CD4-positive, alpha-beta T cell treated with Interferon gamma for 1 hour (primary cell): Measurements from ENCODE around the gene HSBP1L1.

ENCODE experiments used
- DNase-seq: peaks from one replicate; pipeline ENCODE4 v3.0.0-alpha.2; 2020

The HSBP1L1 gene

GRCh38 chr18:79964330-79965118, at the start of gene HSBP1L1:
HSBP1L1 (plus strand) TSS chr18:79964643; CDS start chr18:79964736, 93 bp downstream.
- DNase-seq: peak; percentile 66

DNA sequence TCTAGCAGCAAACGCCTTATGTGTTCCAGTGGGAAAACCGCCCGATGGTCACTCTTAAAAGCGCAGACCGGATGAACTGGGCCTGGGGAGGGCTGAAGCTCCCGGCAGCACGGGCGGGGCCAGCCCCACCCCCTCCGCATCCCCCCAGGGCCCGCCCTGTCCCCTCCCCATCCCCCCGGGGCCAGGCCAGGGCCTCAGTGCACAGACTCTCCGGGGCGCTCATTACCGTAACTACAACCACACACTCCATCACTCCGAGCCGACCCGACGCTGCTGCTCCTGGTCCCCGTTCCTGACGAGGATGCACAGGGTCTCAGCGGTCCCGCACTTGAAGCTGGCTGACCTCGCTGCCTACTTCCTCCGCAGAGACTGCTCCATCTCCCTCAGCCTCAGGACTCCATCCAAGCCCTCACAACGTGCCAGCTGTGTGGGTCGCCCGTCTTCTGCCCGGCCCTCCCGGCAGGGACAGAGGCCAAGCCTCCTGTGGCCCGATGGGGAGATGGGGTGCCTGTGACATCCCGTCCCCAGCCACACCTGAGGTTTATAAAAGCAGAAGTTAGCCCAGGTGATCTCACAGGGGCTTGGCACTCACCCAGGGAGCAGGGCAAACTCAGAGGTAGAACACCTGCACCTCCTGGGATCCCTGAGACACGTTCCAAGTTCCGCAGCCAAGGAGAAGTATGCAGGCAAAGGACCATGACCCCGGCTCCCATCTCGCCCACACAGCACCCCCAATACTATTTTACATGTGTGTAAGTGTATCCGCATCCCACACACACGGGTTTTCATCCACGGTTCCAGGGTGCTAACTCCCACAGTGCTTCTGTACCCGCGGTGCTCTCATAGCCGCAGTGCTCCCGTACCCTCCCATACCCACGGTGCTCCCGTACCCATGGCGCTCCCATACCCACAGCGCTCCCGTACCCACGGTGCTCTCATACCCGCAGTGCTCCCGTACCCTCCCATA, 49.0 kb upstream of the HSBP1L1 start:
- no peak for DNase-seq

- no peak for DNase-seq
Measured at GRCh38 chr18:79916128-79916494, 48.3 kb upstream of the HSBP1L1 start.

GRCh38 chr18:79916546-79917168, 47.8 kb upstream of the HSBP1L1 start:
- no peak for DNase-seq

- DNase-seq: no peak
Measured at GRCh38 chr18:79917169-79917852, 47.1 kb upstream of the HSBP1L1 start.

- DNase-seq: no peak
Measured at GRCh38 chr18:79917853-79918614, 46.4 kb upstream of the HSBP1L1 start.

GRCh38 chr18:79918615-79919011, 45.8 kb upstream of the HSBP1L1 start:
- no peak for DNase-seq

GRCh38 chr18:79919089-79919488, 45.4 kb upstream of the HSBP1L1 start:
- no peak for DNase-seq

DNA sequence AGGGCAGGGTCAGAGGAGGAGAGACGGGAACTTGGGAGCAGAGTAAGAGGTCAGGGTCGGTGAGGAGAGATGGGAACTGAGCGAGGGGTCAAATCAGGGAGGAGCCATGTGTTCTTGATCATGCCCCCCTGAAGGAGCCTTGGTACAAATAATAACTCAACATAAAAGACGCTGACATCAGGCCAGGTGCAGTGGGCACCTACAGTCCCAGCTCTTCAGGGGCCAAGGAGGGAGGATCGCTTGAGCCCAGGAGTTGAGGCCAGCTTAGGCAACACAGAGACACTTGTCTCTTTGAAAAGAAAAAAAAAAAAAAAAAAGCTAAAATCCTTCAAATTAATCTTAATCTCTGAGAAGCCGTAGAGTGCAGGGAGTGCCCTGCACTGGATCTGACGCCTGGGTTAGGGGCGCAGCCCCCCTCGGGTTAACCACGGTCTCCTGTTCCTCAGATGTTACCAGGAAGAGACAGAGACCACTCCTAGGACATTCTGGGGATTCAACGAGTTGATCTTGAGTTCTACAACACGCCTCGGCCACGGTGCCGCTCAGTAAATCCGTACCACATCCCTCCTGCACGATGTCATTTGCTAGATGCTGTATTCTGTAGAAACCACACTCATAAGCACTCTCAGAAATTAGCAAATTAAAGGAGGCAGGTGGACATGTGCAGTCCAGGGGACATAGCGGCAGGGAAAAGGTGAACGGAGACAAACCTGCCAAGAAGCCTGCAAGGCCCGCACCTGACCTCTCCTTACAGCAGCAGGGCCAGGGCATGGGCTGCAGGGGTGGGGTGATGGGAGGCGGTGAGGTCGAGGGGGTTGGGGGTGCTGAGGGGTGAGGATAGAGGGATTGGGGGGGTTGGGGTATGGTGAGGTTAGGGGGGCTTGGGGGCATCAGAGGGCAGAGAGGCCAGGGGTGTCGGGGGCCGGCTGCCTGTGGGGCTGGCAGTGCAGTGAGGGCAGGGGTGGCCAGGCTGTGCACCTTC, 42.2 kb upstream of the HSBP1L1 start:
- no peak for DNase-seq

DNA sequence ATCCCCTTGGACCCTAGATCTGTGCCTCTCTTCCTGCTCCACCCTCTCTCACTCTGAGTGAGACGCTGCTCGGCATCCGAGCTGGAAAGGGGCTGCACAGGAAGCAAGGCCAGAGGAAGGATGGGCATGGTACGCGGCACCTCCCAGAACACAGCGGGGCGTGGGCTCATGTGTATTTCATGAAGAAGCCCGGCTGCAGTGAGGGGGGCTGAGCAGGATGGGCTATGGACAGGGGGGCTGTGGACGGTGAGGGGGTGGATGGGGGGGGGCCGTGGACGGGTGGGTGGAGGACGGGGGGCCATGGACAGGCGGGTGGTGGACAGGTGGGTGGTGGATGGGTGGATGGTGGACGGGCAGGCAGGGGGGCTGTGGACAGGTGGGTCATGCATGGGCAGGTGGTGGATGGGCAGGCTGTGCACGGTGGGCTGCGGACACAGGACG, 41.5 kb upstream of the HSBP1L1 start:
- DNase-seq: no peak

DNA sequence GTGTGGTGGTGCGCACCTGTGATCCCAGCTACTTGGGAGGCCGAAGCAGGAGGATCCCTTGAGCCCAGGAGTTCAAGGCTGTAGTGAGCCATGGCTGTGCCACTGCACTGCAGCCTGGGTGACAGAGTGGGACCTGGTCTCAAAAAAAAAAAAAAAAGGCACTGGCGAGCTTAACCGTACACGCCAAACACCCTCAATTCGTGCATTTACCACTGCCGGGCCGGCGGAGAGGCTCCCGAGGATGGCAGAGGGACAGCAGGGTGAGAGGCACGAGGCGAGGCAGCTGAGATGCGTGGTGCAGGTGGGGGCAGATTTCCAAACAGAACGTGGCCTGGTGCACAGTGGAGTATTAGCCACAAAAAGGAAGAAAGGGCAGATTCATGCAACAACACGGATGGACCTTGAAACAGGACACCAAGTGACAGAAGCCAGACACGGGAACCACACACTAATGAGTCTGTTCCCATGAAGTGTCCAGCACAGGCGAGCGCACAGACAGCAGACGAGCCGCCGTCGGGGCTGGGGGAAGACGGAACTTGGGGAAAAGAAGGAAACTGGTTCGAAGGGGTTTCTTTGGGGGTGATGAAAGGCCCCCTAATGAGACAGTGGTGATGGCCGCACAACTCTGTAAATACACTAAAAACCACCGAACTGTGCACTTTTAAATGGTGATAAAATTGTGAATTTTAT, 40.4 kb upstream of the HSBP1L1 start:
- DNase-seq: no peak

DNA sequence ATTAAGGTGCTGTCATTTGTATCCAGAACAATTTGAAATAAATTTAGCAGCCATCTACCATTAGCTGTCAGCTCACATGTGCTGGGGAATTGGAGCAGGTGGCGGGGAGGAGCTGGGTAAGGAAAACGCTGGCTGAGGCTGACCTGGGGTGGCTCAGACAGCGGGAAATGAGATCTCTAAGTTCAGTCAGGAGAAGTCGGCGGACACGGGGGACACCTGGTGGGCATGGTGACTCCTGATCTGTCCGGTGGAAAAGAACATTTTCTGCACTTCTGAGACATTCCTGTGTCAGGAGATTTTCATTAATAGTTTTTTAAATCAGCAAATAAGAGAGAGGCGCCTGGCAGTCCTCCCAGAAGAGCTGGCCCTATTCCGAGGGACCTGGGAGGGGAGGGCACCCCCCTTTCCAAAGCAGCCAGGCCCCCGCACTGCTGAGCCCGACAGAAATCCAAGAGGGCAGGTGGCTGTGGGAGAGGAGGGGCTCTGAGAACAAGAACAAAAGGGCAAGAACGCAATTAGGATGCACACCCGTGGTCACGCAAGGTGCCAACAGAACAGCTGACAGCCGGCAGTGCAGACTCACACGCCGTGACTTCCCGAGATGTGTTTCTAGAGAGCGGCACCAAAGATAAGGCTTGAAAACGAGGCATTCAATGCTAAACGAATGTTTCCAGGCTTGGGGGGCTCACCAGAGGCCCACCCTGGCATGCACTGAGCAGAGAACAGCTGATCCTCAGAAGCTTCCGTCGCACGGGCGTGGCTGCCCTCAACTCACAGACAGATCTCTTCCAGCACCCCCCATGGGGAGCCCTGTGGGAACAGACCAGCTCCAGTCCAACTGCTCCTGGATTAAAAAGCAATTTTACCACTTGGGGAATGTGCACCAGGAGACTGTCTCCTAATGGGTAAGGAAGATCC, 39.4 kb upstream of the HSBP1L1 start:
- DNase-seq: no peak

GRCh38 chr18:79926306-79926705, 38.1 kb upstream of the HSBP1L1 start:
- no peak for DNase-seq

GRCh38 chr18:79926715-79927606, 37.5 kb upstream of the HSBP1L1 start:
- DNase-seq: no peak

GRCh38 chr18:79927607-79928562, 36.6 kb upstream of the HSBP1L1 start:
- DNase-seq: no peak

DNA sequence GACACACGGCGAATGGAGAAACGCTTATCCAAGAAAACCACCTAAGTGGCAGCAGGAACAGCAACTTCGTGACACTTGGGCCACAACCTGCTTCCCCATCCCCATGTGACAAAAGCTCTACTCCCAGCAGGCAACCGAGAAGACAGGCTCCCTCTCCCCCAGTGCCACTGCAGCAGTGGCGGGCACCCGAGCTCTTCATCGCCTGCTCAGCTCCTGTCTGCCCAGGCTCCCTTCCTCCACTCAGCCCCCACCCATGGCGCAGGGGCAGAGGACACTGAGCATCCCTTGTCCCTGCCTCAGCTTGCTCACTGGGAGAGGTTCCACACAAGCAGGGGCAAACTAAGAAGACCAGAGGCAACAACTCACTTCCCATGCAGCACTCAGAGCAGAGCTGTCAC, 35.9 kb upstream of the HSBP1L1 start:
- no peak for DNase-seq
